ENCODE results near the gene CEP112. TPM values are rescaled to one million over a fixed set of nuclear protein-coding genes. Genes with fewer than 3 reads are reported as not detected.

CEP112 gene
- total and polyA plus RNA-seq, 10 of the 15 experiments (the other 5 are each of a cell fraction or from before 2014, with no cell fraction given) = 0.11 to 3.8 (median 0.32) TPM; not detected in 1

DNA sequence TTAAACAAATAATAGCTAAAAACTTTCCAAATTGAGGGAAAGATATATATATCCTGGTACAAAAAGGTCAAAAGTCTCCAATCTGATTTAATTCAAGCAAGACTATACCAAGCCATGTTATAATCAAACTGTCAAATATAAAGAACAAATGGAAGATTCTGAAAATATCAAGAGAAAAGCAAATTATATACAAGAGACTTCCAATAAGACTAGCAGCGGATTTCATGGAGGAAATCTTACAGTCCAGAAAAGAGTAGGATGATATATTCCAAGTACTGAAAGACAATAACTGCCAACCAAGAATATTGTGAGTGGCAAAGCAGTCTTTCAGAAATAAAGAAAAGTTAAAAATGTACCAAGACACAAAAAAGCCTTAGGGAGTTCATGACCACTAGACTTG lies 102.2 kb downstream of the CEP112 start:
- ATAC-seq (no peak), DNase-seq (ENCODE audit: low read depth, low spot score) (no peak), FAIRE-seq (no peak)
- no peaks in the 10 kb centered on the region for H3K4me1 ChIP-seq (ENCODE audit: control insufficient read depth, insufficient read depth, low read length)
- no peak overlapping the region for H3K4me2 ChIP-seq (ENCODE audit: control insufficient read depth, insufficient read depth)
- H3K79me2 ChIP-seq (ENCODE audit: control insufficient read depth, insufficient read depth, low read length) = no peaks in the 10 kb centered on the region
- no peaks in the 10 kb centered on the region for H3K27me3 ChIP-seq (replicated peaks in 1 of 2; ENCODE audit: control insufficient read depth in 2 of 2, insufficient read depth in 2 of 2, low read length in 1 of 2)
- no peak overlapping the region for H3K9ac ChIP-seq (ENCODE audit: control insufficient read depth, insufficient read depth, low read length)
- ChIA-PET POLR2A (no interaction called here), CTCF (no interaction called here), RAD21 (ENCODE audit: unreplicated experiment) (no interaction called here), SMC1A (ENCODE audit: uncharacterized antibody, unreplicated experiment) (no interaction called here)
- no peak for TF ChIP-seq CREM (IDR thresholded peaks at IDR 0.05; ENCODE audit: low read depth)
- TF ChIP-seq SMAD1 (IDR thresholded peaks at IDR 0.05; ENCODE audit: low read depth, partially characterized antibody) = no peak
- no peak for TF ChIP-seq SIX5 (IDR thresholded peaks at IDR 0.05; ENCODE audit: low read depth, low read length, severe bottlenecking)
- no peak for TF ChIP-seq GABPA (IDR thresholded peaks at IDR 0.05; ENCODE audit: low read depth)
- no peak for TF ChIP-seq ZNF687 (IDR thresholded peaks at IDR 0.05)
- no peak overlapping the region for H2AFZ ChIP-seq (ENCODE audit: control insufficient read depth, low read depth, low read length)
- no peaks in the 10 kb centered on the region for H3K36me3 ChIP-seq (ENCODE audit: control insufficient read depth in 2 of 2, insufficient read depth in 2 of 2, low read length in 1 of 2)
- H3K9me3 ChIP-seq (replicated peaks; ENCODE audit: control insufficient read depth, insufficient read depth, low read length) = no peaks in the 10 kb centered on the region; the same call in 2 of the 3 replicates
- no TSS peak for BruUV-seq (replicated peaks)
- WGBS (ENCODE audit: insufficient coverage, insufficient replicate concordance, low lambda C conversion rate, missing lambda C conversion rate) = 41% methylated on average over 1 of the region's 1 CpG
- H4K20me1 ChIP-seq (ENCODE audit: control insufficient read depth, insufficient read depth) = no peaks in the 10 kb centered on the region
- no peak overlapping the region for H3K4me3 ChIP-seq
- H3K27ac ChIP-seq (ENCODE audit: control insufficient read depth, insufficient read depth) = no peak overlapping the region
- in situ Hi-C loops (cut with MboI) = no loop called here
- intact Hi-C loops (cut with micrococcal nuclease; ENCODE audit: unreplicated experiment) = no loop called here

All from GM12878 (cell line).